Measurements from ENCODE around the gene PRKAG1. TPM values are rescaled to one million over a fixed set of nuclear protein-coding genes. Genes with fewer than 3 reads are reported as not detected.

The PRKAG1 gene
- total and polyA plus RNA-seq, 4 donors: 15.5 to 31.5 (median 20.9) TPM

- TF ChIP-seq EGR1 (IDR thresholded peaks at IDR 0.05; ENCODE audit: low read depth in 2 of 2) (no peak), HNF4A (conservative IDR thresholded peaks at IDR 0.05) (no peak), CTCF (IDR thresholded peaks at IDR 0.05; ENCODE audit: low read depth, low read length, missing input control) (no peak), ZBTB33 (IDR thresholded peaks at IDR 0.05) (no peak), ATF3 (IDR thresholded peaks at IDR 0.05) (no peak), FOXA2 (IDR thresholded peaks at IDR 0.05) (no peak), YY1 (IDR thresholded peaks at IDR 0.05) (no peak), GABPA (IDR thresholded peaks at IDR 0.05 in 1 of 2, conservative IDR thresholded peaks at IDR 0.05 in 1 of 2) (no peak), FOXA1 (IDR thresholded peaks at IDR 0.05) (no peak), RAD21 (IDR thresholded peaks at IDR 0.05) (no peak), HNF4G (IDR thresholded peaks at IDR 0.05) (no peak), RXRA (IDR thresholded peaks at IDR 0.05) (no peak), NR2F2 (IDR thresholded peaks at IDR 0.05) (no peak), TAF1 (conservative IDR thresholded peaks at IDR 0.05) (no peak), JUND (IDR thresholded peaks at IDR 0.05) (no peak), SP1 (IDR thresholded peaks at IDR 0.05) (no peak), MAX (IDR thresholded peaks at IDR 0.05) (no peak)
- DNase-seq (ENCODE audit: low spot score): no peak
- Histone ChIP-seq H3K4me1 (ENCODE audit: control insufficient read depth in 4 of 4, insufficient read depth in 4 of 4, low read length in 3 of 4) (no peaks in the 10 kb centered on the region), H3K27ac (ENCODE audit: low read depth in 1 of 2, low read length in 2 of 2) (no peak overlapping the region), H3K4me3 (ENCODE audit: low read depth in 1 of 3, low read length in 3 of 3) (no peak overlapping the region), H3K9ac (ENCODE audit: low read depth in 1 of 2, low read length in 2 of 2) (no peak overlapping the region), H3K36me3 (ENCODE audit: control insufficient read depth in 4 of 4, insufficient read depth in 3 of 4, low read depth in 1 of 4, low read length in 3 of 4) (peaks cover 37 to 97% (median 65%) of the 10 kb centered on the region in 4 donors), H3K9me3 (ENCODE audit: control insufficient read depth in 4 of 4, low read length in 3 of 4) (no peaks in the 10 kb centered on the region), H3K27me3 (ENCODE audit: control insufficient read depth in 4 of 4, insufficient read depth in 4 of 4, low read length in 3 of 4) (no peaks in the 10 kb centered on the region)
- 96% methylated on average over 12 of the region's 12 CpGs for WGBS
These were observed 26.1 kb upstream of the PRKAG1 start for GRCh38 chr12:49044660-49045059.

GRCh38 chr12:49043856-49044258, 25.3 kb upstream of the PRKAG1 start:
- Histone ChIP-seq H3K27me3 (ENCODE audit: control insufficient read depth in 4 of 4, insufficient read depth in 4 of 4, low read length in 3 of 4) (no peaks in the 10 kb centered on the region), H3K9ac (ENCODE audit: low read depth in 1 of 2, low read length in 2 of 2) (no peak overlapping the region), H3K4me3 (ENCODE audit: low read depth in 1 of 3, low read length in 3 of 3) (no peak overlapping the region), H3K9me3 (ENCODE audit: control insufficient read depth in 4 of 4, low read length in 3 of 4) (no peaks in the 10 kb centered on the region), H3K27ac (ENCODE audit: low read depth in 1 of 2, low read length in 2 of 2) (no peak overlapping the region), H3K4me1 (ENCODE audit: control insufficient read depth in 4 of 4, insufficient read depth in 4 of 4, low read length in 3 of 4) (no peaks in the 10 kb centered on the region), H3K36me3 (ENCODE audit: control insufficient read depth in 4 of 4, insufficient read depth in 3 of 4, low read depth in 1 of 4, low read length in 3 of 4) (peaks cover 36 to 97% (median 68%) of the 10 kb centered on the region in 4 donors)
- WGBS: 63% methylated on average over 11 of the region's 11 CpGs
- peak; percentile 79 for DNase-seq (ENCODE audit: low spot score)
- TF ChIP-seq REST (IDR thresholded peaks at IDR 0.05) (no peak), CTCF (IDR thresholded peaks at IDR 0.05; ENCODE audit: low read depth, low read length, missing input control) (peak; percentile 42)

Measured in liver (tissue), 9 donors.